GM10266 (cell line): ENCODE results near the gene NINJ2.
"Not testable (repeated sequence)": the region's sequence is repeated elsewhere in the genome, so short reads cannot be mapped to it uniquely, and the experiment has no call there.

ENCODE experiments used
- DNase-seq: peaks from one replicate; pipeline ENCODE4 v3.0.0; 2012; ENCODE audit errors: extremely low spot score
- TF ChIP-seq, protein P1 (sequence below): IDR thresholded peaks from 2 replicates; pipeline ENCODE4 v1.5.1; 2012; ENCODE audit warnings: mild to moderate bottlenecking, low read depth; ENCODE audit not compliant: control insufficient read depth, insufficient read depth; ENCODE audit errors: missing control alignments

Gene NINJ2

GRCh38 chr12:639566-639965 lies 23.7 kb downstream of the NINJ2 start:
- DNase-seq: peak; percentile 69
- TF ChIP-seq, protein P1, sequence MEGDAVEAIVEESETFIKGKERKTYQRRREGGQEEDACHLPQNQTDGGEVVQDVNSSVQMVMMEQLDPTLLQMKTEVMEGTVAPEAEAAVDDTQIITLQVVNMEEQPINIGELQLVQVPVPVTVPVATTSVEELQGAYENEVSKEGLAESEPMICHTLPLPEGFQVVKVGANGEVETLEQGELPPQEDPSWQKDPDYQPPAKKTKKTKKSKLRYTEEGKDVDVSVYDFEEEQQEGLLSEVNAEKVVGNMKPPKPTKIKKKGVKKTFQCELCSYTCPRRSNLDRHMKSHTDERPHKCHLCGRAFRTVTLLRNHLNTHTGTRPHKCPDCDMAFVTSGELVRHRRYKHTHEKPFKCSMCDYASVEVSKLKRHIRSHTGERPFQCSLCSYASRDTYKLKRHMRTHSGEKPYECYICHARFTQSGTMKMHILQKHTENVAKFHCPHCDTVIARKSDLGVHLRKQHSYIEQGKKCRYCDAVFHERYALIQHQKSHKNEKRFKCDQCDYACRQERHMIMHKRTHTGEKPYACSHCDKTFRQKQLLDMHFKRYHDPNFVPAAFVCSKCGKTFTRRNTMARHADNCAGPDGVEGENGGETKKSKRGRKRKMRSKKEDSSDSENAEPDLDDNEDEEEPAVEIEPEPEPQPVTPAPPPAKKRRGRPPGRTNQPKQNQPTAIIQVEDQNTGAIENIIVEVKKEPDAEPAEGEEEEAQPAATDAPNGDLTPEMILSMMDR: no peak

- TF ChIP-seq, protein P1: no peak
- DNase-seq: no peak
Measured at GRCh38 chr12:638953-639557, 24.2 kb downstream of the NINJ2 start.

GRCh38 chr12:636632-637031 lies 26.6 kb downstream of the NINJ2 start:
- TF ChIP-seq, protein P1: no peak

DNA sequence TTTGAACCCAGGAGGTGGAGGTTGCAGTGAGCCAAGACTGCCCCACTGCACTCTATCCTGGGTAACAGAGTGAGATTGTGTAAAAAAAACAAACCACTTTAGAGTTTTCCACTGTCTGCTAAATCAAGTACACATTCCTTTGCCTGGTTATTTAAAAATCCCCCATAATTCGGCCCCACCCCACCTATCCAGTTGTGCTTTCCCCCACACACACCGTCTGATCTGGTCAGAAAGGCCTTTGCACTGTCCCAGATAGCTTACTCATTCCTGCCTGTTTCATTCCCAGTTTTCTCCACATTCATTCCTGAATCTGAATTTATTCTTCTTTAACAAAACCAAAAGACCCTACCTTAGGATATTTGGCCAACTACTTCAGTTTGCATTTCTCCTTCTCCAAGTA lies 29.5 kb downstream of the NINJ2 start:
- DNase-seq: no peak
- TF ChIP-seq, protein P1: no peak

More at GRCh38 chr12:636632-637031, 26.6 kb downstream of the NINJ2 start:
- DNase-seq: no peak

DNA sequence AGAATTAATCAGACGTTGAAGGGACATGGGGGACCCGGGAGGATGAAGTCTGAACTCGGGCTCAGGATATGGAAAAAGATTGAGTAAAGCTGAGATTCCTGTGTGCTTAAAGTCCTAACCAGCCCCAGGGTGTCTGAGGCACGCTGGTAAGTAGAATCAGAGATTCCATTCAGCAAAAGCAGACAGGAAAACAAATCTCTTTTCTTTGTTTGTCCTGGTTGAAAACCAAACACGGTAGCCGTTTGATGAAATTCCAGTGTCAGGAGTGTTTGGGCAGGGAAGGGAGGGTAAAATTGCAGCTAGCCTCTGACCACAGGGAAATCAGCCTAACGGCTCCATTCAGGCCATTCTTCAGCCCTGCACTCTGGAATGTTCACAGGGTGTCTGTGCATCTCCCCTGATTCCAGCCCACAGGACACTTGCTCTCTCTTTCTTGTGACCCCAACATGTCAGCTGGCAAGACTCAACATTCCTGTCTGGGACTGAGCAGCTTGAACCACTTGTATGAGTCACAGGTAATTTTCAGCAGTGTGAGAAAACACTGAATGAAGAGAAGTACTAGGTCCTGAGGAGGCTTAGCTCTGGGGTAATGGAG lies 31.0 kb downstream of the NINJ2 start:
- no peak for DNase-seq
- TF ChIP-seq, protein P1: no peak

DNA sequence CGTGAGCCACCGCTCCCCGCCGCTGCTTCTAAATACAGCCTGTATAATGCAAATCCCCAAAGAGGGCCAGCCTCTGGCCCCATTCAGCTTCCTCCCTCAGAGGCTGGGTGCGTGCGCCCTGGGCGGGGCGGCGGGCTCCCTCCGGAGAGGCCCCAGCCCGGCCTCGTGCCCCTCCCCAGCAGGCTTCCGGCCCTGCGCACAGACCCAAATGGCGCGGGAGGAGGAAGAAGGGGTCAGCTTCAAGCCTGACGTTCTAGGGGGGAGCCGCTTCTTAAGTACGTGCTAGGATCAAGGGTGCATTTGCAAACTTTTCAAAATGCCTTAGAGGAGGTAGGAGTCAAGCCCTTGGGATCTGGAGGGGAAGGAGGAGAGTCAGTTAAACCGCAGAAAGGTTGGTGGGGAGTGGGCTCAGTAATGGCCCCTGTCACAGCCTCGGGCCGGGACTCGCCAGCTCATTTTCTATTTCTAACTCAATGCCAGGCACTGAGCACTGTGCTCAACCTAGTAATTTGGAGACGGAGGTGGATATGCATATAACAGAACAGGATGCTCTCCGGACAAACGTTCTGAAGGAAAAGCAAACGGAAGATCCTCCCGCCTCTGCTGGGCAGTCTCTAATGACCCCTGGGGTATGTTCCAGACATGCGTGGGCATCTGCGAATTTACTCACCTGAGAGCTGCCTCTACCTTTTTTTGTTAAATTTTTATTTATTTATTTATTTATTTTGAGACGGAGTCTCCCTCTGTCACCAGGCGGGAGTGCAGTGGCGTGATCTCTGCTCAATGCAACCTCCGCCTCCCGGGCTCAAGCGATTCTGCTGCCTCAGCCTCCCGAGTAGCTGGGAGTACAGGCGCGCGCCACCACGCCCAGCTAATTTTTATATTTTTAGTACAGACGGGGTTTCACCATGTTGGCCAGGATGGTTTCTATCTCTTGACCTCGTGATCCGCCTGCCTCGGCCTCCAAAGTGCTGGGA lies 32.3 kb downstream of the NINJ2 start:
- TF ChIP-seq, protein P1: no peak
- peak; percentile 75 for DNase-seq

- not testable (repeated sequence) for DNase-seq
Measured at GRCh38 chr12:628742-629078, 34.5 kb downstream of the NINJ2 start.
